Fibroblast of upper back skin (primary cell): ENCODE results near the gene GRWD1.

Experiments used
- DNase-seq: peaks from one replicate; pipeline ENCODE4 v3.0.0-alpha.2; 2013

Gene GRWD1

GRCh38 chr19:48424694-48425219 lies 21.0 kb upstream of the GRWD1 start:
- DNase-seq = peak; percentile 78

GRCh38 chr19:48428670-48429069 lies 17.1 kb upstream of the GRWD1 start:
- no peak for DNase-seq

GRCh38 chr19:48433337-48433736 lies 12.4 kb upstream of the GRWD1 start:
- DNase-seq = no peak

- DNase-seq = no peak
Observed at GRCh38 chr19:48436586-48436985, 9.2 kb upstream of the GRWD1 start.

- no peak for DNase-seq
Observed at GRCh38 chr19:48441360-48442050, 4.3 kb upstream of the GRWD1 start.

GRCh38 chr19:48442116-48443035 lies 3.4 kb upstream of the GRWD1 start:
- no peak for DNase-seq

GRCh38 chr19:48443256-48443655 lies 2.5 kb upstream of the GRWD1 start:
- no peak for DNase-seq

GRCh38 chr19:48443731-48444128 lies 2.1 kb upstream of the GRWD1 start:
- no peak for DNase-seq

- no peak for DNase-seq
Observed at GRCh38 chr19:48444129-48444935, 1.5 kb upstream of the GRWD1 start.

- DNase-seq = no peak
Observed at GRCh38 chr19:48444936-48445200, 915 bp upstream of the GRWD1 start.

- peak; percentile 94 for DNase-seq
Observed at GRCh38 chr19:48445256-48445605, 552 bp upstream of the GRWD1 start.

- DNase-seq = no peak
Observed at GRCh38 chr19:48446579-48446978, 796 bp downstream of the GRWD1 start.

GRCh38 chr19:48448563-48448962 lies 2.8 kb downstream of the GRWD1 start:
- DNase-seq = no peak

GRCh38 chr19:48450441-48450840 lies 4.7 kb downstream of the GRWD1 start:
- no peak for DNase-seq

- DNase-seq = no peak
Observed at GRCh38 chr19:48450863-48451262, 5.1 kb downstream of the GRWD1 start.

- DNase-seq = no peak
Observed at GRCh38 chr19:48451624-48452023, 5.8 kb downstream of the GRWD1 start.

GRCh38 chr19:48452289-48453190 lies 6.8 kb downstream of the GRWD1 start:
- DNase-seq = no peak

- DNase-seq = no peak
Observed at GRCh38 chr19:48454150-48454730, 8.5 kb downstream of the GRWD1 start.

- no peak for DNase-seq
Observed at GRCh38 chr19:48455171-48455907, 9.6 kb downstream of the GRWD1 start, which contains the start of gene KCNJ14. Gene KCNJ14, plus strand, starts transcription at chr19:48455574. Its CDS starts 6,151 bp downstream, at chr19:48461725.

- DNase-seq = no peak
Observed at GRCh38 chr19:48455908-48456562, 10.3 kb downstream of the GRWD1 start.

GRCh38 chr19:48456864-48457263 lies 11.1 kb downstream of the GRWD1 start:
- no peak for DNase-seq
